Activated naive CD4-positive, alpha-beta T cell treated with anti-CD3 and anti-CD28 coated beads, Interleukin-2, amount 10 ng/mL, durations not matched to agents 7 days and 5 days (primary cell): ENCODE measurements around the gene CWC22.
"Not testable (repeated sequence)": the region's sequence is repeated elsewhere in the genome, so short reads cannot be mapped to it uniquely, and the experiment has no call there.

ENCODE experiments used
- CTCF ChIA-PET: fragments of 350-600 bp; sonication (Branson Sonifier 250); formaldehyde crosslinking; loops from one replicate; lab custom pipeline; 2021; ENCODE audit warnings: antibody characterized with exemption; lab: Charles Lee
- DNase-seq: peaks from one replicate; pipeline ENCODE4 v3.0.0-alpha.2; 2020
- H3K27ac Mint-ChIP-seq: one replicate; pipeline ENCODE4 v1.8.0; 2021; ENCODE audit warnings: mild to moderate bottlenecking, moderate library complexity, mixed read lengths
- H3K27me3 Mint-ChIP-seq: one replicate; pipeline ENCODE4 v1.8.0; 2021; ENCODE audit warnings: mild to moderate bottlenecking, mixed read lengths
- H3K36me3 Mint-ChIP-seq: one replicate; pipeline ENCODE4 v1.8.0; 2021; ENCODE audit warnings: mixed read lengths
- H3K4me1 Mint-ChIP-seq: one replicate; pipeline ENCODE4 v1.8.0; 2021; ENCODE audit warnings: mixed read lengths
- H3K4me3 Mint-ChIP-seq: one replicate; pipeline ENCODE4 v1.8.0; 2021; ENCODE audit warnings: mild to moderate bottlenecking, moderate library complexity, mixed read lengths
- H3K9me3 Mint-ChIP-seq: one replicate; pipeline ENCODE4 v1.8.0; 2021; ENCODE audit warnings: mixed read lengths

Gene CWC22

DNA sequence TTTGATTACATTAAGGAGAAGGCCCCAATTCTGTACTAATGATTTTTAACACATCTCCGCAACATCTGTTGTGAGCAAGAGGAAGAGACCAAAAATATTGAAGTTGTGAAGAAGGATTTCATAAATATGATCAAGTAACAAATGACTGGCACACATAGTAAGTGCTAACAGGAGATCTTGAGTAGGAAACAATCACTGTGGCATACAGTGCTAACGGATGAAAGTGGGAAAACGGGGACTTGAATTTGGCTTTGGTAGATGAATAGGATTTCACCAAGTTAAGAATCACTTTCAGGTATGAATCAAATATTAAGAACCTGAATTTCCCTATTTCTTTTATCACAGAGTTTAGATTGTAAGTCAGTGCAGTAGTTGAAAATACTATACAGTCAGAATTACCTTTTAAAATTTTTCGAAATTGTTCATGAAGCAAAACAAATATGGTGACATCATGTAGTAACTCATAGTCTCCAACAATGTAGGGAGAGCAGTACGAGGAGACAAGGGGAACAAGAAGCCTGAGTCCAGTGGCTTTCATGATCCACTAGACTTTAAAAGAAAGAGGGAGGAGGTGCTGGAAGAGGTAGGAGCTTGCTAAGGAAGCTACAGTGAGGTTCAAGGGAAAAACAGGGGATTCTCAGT, 16.3 kb downstream of the CWC22 start:
- CTCF ChIA-PET, result no interaction called here

DNA sequence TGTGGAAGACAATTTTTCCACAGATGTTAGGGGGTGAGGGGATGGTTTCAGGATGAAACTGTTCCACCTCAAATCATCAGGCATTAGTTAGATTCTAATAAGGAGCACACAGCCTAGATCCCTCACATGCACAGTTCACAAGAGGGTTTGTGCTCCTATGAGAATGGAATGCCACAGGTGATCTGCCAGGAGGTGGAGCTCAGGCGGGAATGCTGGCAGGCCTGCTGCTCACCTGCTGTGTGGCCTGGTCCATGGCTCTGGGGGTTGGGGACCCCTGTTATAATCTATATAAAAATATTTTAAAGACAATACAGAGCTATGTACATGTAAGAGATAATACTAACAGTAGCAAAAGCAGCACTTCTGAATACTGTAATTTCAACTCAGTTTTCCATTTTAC, 19.2 kb downstream of the CWC22 start:
- CTCF ChIA-PET, result no interaction called here
- Mint-ChIP-seq H3K4me1 (no peaks in the 10 kb centered on the region), H3K4me3 (no peak overlapping the region), H3K9me3 (no peaks in the 10 kb centered on the region), H3K27ac (no peak overlapping the region), H3K27me3 (no peaks in the 10 kb centered on the region), H3K36me3 (peaks cover 37% of the 10 kb centered on the region)
- DNase-seq, result no peak

More for the DNA sequence above, 16.3 kb downstream of the CWC22 start:
- DNase-seq, result no peak
- Mint-ChIP-seq H3K4me1 (no peaks in the 10 kb centered on the region), H3K27ac (no peak overlapping the region), H3K36me3 (peaks cover 26% of the 10 kb centered on the region), H3K27me3 (no peaks in the 10 kb centered on the region), H3K4me3 (no peak overlapping the region), H3K9me3 (no peaks in the 10 kb centered on the region)

DNA sequence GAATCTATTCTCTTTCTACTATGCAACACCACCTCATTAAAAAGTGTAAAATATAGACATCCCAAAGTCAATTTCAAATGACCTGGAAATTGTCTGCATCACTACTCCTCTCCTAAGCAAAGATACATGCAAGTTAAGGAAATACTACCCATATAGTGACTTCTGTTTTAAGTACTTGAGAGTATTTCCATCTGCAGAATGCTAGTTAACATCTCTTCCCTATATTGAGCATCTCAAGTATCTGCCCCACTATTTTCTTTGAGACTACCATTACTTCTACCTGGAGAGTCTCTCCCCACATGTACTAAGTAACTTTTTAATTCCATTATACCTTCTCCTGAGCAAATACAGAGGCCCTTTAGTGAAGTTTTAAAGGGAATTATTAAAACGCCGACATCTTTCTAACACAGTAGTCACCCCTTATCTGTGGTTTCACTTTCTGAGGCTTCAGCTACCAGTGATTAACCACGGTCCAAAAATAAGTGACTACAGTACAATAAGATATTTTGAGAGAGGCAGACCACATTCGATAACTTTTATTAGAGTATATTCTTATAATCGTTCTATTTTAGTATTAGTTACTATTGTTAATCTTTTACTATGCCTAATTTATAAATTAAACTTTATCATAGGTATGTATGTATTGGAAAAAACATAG, 21.8 kb downstream of the CWC22 start:
- H3K4me3 Mint-ChIP-seq, result no peak overlapping the region
- H3K9me3 Mint-ChIP-seq, result no peaks in the 10 kb centered on the region
- no peak overlapping the region for H3K27ac Mint-ChIP-seq
- no peaks in the 10 kb centered on the region for H3K4me1 Mint-ChIP-seq
- no peaks in the 10 kb centered on the region for H3K27me3 Mint-ChIP-seq
- peaks cover 37% of the 10 kb centered on the region for H3K36me3 Mint-ChIP-seq
- CTCF ChIA-PET, result no interaction called here
- DNase-seq, result no peak

DNA sequence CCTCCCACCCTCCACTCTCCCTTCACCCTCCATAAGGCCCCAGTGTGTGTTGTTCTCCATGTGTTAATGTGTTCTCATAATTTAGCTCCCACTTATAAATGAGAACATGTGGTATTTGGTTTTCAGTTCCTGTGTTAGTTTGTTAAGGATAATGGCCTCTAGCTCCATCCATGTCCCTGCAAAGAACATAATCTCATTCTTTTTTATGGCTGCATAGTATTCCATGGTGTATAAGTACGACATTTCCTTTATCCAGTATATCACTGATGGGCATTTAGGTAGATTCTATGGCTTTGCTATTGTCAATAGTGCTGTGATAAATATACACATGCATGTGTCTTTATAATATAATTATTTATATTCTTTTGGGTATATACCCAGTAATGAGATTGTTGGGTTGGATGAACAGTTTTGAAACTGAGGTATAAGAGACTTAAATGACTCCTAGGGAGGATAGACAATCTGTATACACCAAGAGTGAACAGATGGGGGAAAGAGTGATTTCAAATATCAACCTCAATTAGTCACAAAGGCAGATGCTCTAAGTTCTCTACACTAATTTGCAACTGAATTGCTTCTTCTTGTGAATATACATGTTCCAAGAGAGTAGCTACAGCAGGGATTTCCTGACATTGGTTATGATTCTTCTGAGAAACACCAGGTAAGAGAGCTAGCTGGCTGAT, 23.7 kb downstream of the CWC22 start:
- Mint-ChIP-seq H3K9me3 (no peaks in the 10 kb centered on the region), H3K4me3 (no peak overlapping the region), H3K36me3 (peaks cover 46% of the 10 kb centered on the region), H3K4me1 (no peaks in the 10 kb centered on the region), H3K27ac (no peak overlapping the region), H3K27me3 (no peaks in the 10 kb centered on the region)
- DNase-seq, result no peak
- CTCF ChIA-PET, result no interaction called here

DNA sequence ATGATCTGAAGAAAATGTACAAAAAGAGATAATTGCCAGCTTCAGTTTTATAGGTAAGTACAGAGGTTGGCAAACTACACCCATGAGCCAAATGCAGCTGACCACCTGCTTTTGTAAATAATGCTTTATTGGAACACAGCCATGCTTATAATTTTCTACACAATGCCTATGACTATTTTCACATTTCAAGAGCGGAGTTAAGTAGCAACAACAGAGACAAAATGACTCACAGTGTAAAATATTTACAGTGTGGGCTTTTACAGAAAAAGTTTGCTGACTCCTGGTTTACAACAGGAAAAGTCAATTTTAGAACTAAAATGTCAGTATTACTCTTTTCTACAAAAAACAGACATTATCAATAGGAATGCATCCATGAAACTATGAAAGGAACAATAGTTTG, 26.0 kb downstream of the CWC22 start:
- Mint-ChIP-seq H3K9me3 (no peaks in the 10 kb centered on the region), H3K4me1 (no peaks in the 10 kb centered on the region), H3K36me3 (peaks cover 53% of the 10 kb centered on the region), H3K27me3 (no peaks in the 10 kb centered on the region), H3K27ac (no peak overlapping the region), H3K4me3 (no peak overlapping the region)
- no peak for DNase-seq
- CTCF ChIA-PET, result no interaction called here

DNA sequence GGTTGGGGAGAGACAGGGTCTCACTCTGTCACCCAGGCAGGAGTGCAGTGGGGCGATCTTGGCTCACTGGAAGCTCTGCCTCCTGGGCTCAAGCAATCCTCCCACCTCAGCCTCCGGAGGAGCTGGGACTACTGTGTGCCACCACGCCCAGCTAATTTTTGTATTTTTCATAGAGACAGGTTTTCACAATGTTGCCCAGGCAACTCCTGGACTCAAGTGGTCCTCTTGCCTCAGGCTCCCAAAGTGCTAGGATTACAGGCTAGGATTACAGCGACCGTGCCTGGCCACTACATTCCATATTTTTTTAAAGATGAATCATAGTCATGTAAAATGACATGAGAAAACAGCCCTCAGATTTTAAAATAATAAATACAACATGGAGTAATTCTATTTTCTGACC, 32.3 kb downstream of the CWC22 start:
- no peak overlapping the region for H3K4me3 Mint-ChIP-seq
- H3K4me1 Mint-ChIP-seq, result no peaks in the 10 kb centered on the region
- no peaks in the 10 kb centered on the region for H3K9me3 Mint-ChIP-seq
- no peaks in the 10 kb centered on the region for H3K27me3 Mint-ChIP-seq
- H3K36me3 Mint-ChIP-seq, result peaks cover 35% of the 10 kb centered on the region
- H3K27ac Mint-ChIP-seq, result no peak overlapping the region
- no peak for DNase-seq
- CTCF ChIA-PET, result no interaction called here

DNA sequence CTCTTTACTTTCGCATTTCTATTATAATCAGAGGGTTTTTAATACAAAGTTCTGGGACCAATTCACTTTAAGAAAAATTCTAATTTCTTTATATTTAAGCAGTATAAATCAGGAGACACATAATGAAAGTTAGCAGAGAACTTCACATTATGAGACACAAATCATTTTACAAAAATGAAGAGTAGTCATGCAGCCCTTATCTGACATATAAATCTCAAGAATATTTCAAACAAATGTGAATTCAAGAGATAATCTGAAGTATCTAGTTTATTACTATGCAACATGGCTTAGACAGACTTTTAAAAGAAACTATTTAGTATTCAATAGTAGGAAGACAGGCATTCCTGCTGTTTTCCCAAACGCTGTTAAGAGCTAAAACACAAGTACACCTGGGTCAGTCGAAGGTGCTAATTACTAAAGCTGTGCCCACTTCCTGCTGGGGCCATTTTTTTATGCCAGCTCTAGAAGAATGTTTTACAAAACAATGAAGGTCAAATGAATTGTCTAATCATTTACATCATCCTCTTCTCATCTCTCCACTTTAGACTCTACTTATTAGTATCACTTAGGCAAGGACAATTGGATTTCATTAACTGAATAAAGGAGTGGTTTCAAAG, 40.2 kb downstream of the CWC22 start:
- CTCF ChIA-PET, result no interaction called here
- Mint-ChIP-seq H3K4me1 (no peaks in the 10 kb centered on the region), H3K36me3 (peaks cover 41% of the 10 kb centered on the region), H3K4me3 (no peak overlapping the region), H3K27me3 (no peaks in the 10 kb centered on the region), H3K9me3 (no peaks in the 10 kb centered on the region), H3K27ac (no peak overlapping the region)
- no peak for DNase-seq

DNA sequence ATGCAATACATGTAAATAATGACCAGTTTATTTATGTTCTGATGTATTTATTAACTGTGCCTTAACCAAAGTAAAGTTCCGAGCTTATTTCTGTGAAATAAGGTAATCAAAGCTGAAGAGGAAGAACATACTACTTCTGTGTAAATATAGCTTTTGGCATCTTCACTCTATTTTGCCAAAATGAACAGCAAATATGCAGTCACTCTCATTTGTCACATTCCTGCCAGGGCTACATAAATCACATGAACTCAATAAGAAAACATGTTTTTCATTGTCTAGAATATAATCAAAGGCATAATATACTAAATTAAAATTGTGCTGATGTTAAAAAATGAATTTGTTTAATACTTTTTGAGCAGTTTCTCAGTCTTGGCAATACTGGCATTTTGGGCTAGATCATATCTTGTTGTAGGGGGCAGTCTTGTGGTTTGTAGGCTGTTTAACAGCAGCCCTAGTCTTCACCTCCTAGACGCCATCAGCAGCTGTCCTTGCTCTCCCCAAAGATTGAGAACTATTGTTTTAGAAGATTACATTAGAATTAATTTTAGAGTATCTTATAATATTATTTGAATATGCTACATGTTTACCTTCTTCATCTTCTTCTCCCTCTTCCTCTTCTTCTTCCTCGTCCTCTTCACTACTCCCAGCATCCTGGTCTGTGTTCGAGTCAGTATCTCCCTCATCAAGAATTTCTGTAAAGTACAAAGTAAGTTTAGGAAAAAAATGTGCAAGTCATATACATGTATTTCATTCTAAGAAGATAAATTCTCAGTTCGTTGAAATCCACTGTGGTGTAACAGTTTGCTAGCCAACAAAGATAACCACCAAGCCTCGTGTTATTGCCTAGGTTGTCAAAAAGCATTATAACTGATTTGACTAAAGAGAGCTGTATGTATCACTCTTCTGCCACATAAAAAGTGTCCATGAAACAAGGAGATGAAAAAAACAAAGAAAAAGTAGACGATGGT, 41.5 kb downstream of the CWC22 start:
- no peak for DNase-seq
- H3K36me3 Mint-ChIP-seq, result peaks cover 41% of the 10 kb centered on the region
- no peaks in the 10 kb centered on the region for H3K27me3 Mint-ChIP-seq
- H3K4me3 Mint-ChIP-seq, result no peak overlapping the region
- H3K4me1 Mint-ChIP-seq, result no peaks in the 10 kb centered on the region
- H3K27ac Mint-ChIP-seq, result no peak overlapping the region
- no peaks in the 10 kb centered on the region for H3K9me3 Mint-ChIP-seq
- CTCF ChIA-PET, result no interaction called here

DNA sequence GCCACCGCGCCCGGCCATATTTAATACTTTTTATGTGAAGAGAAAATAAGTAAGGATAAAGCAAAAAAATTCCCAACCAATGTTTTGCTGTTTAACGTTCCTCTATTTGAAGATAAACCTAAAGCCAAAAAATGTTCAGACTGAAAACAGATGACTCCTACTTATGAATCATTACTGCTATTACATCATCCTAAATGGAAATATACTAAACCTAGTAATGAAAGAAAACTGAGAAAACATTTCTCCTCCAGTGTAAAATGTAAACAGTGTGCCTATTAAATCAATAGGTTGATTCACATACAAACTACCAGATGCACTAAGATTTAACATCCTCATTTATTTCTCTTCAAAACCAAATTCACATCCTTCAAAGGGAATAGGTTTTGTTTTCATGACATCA, 43.5 kb downstream of the CWC22 start:
- Mint-ChIP-seq H3K27ac (no peak overlapping the region), H3K27me3 (no peaks in the 10 kb centered on the region), H3K36me3 (peaks cover 31% of the 10 kb centered on the region), H3K9me3 (no peaks in the 10 kb centered on the region), H3K4me3 (no peak overlapping the region), H3K4me1 (no peaks in the 10 kb centered on the region)
- DNase-seq, result no peak
- CTCF ChIA-PET, result no interaction called here

DNA sequence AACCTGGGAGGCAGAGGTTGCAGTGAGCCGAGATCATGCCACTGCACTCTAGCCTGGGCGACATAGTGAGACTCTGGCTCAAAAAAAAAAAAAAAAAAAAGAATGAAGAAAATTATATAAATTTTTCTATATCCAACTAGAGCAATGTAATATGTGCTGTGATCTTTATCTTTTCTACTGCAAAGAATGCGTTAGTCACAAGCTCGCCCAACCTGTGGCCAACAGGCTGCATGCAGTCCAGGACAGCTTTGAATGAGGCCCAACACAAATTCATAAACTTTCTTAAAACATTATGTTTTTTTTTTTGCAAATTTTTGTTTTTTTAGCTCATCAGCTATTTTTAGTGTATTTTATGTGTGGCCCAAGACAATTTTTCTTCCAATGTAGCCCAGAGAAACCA, 48.8 kb downstream of the CWC22 start:
- peaks cover 18% of the 10 kb centered on the region for H3K36me3 Mint-ChIP-seq
- H3K4me1 Mint-ChIP-seq, H3K9me3 Mint-ChIP-seq, DNase-seq, H3K27ac Mint-ChIP-seq, H3K4me3 Mint-ChIP-seq, H3K27me3 Mint-ChIP-seq, CTCF ChIA-PET: not testable (repeated sequence)

DNA sequence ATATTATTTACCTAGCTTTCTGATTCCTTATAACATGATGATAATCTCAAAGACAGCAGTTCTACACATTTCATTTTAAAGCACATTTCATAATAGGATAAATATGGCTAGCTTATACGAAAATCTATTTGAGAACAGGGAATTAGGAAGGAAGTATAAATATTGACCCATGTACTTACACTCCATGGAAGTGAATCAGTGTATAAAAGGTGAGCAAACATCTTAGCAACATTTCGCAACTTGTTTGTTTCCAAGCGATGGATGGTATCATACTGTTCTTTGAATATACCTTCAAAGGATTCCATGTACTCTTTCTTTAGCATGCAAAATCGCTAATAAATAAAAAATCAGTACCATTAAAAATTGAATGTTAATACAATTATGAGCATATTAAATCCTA, 53.1 kb downstream of the CWC22 start:
- Mint-ChIP-seq H3K27ac (no peak overlapping the region), H3K9me3 (no peaks in the 10 kb centered on the region), H3K4me3 (no peak overlapping the region), H3K4me1 (no peaks in the 10 kb centered on the region), H3K27me3 (no peaks in the 10 kb centered on the region), H3K36me3 (peaks cover 37% of the 10 kb centered on the region)
- DNase-seq, result no peak
- CTCF ChIA-PET, result interaction anchor here (0.6 kb wide), 1 partner anchor 17 kb away, joined by 3 read pairs; no protein-coding TSS in a partner anchor

DNA sequence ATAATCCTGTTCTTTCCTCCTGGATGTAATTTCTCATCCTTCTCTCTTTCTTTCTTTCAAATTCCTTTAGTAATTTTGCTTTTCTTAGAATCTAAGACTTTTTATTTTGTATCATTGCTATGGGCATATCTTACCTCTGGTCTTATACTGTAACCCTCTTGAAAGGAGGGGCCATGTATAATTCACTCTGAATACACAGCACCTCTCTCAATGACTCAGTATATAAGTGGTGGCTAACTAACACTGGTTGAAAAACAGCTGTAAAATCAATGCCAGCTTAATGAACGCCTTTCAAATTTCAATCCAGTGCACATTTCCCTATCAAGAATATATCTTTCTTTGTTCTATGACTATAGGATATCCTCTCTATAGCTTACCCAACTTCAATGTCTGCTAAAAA, 53.7 kb downstream of the CWC22 start:
- peaks cover 43% of the 10 kb centered on the region for H3K36me3 Mint-ChIP-seq
- CTCF ChIA-PET, result interaction anchor here (0.6 kb wide), 1 partner anchor 17 kb away, joined by 3 read pairs; no protein-coding TSS in a partner anchor
- no peaks in the 10 kb centered on the region for H3K9me3 Mint-ChIP-seq
- no peaks in the 10 kb centered on the region for H3K4me1 Mint-ChIP-seq
- H3K27ac Mint-ChIP-seq, result no peak overlapping the region
- no peaks in the 10 kb centered on the region for H3K27me3 Mint-ChIP-seq
- no peak for DNase-seq
- no peak overlapping the region for H3K4me3 Mint-ChIP-seq

DNA sequence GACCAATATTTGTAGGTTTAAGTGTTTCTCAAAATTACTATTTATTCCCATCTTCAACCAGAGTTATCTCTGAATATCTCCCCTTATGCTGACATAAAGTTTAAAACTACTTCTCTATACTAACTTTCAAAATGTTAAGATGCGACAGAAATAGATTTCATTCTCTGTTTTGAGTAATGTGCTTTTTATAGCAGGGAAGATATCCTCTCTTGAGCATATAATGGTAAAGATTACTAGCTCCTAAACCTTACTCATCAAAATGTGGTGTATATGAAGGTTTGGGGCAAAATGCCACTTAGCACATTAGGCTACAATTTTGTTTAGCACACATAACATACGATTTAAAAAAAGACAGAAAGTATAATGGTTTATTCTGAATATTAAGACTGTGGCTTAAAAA, 54.4 kb downstream of the CWC22 start:
- no peaks in the 10 kb centered on the region for H3K4me1 Mint-ChIP-seq
- CTCF ChIA-PET, result no interaction called here
- no peaks in the 10 kb centered on the region for H3K9me3 Mint-ChIP-seq
- no peaks in the 10 kb centered on the region for H3K27me3 Mint-ChIP-seq
- H3K36me3 Mint-ChIP-seq, result peaks cover 46% of the 10 kb centered on the region
- H3K27ac Mint-ChIP-seq, result no peak overlapping the region
- no peak overlapping the region for H3K4me3 Mint-ChIP-seq
- DNase-seq, result no peak

DNA sequence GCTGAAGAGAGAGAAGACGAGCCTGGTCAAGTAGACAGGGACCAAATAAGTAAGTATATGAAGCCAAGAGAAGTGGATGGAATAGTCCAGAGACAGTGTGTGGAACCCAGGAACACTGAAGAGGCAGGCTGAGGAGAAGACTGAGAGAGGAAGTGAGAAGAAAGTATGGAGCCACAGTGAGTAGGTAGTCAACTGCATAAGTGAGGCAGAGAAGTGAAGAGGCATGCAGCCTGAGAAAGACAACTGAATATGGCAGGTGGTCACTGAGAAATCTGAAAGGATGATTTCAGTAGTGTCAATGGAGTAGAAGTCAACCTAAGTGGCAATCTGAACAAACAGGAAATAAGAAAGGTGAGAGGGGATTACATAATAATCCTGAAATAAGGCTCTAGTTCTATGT, 55.4 kb downstream of the CWC22 start:
- H3K27ac Mint-ChIP-seq, result no peak overlapping the region
- CTCF ChIA-PET, result no interaction called here

More for the DNA sequence above, 55.4 kb downstream of the CWC22 start:
- H3K36me3 Mint-ChIP-seq, result peaks cover 44% of the 10 kb centered on the region
- H3K4me3 Mint-ChIP-seq, result no peak overlapping the region
- no peaks in the 10 kb centered on the region for H3K27me3 Mint-ChIP-seq
- no peaks in the 10 kb centered on the region for H3K9me3 Mint-ChIP-seq
- DNase-seq, result no peak
- no peaks in the 10 kb centered on the region for H3K4me1 Mint-ChIP-seq
